22Rv1 (cell line): Measurements from ENCODE around the gene GCLC.

Experiments used
- CTCF ChIP-seq: fragments of 450-650 bp; IDR thresholded peaks from 2 replicates; pipeline ENCODE4 v1.5.1; 2017; ENCODE audit warnings: mild to moderate bottlenecking
- ZFX ChIP-seq: fragments of 450-650 bp; IDR thresholded peaks from 2 replicates; pipeline ENCODE4 v1.6.1; 2017; ENCODE audit warnings: antibody characterized with exemption, borderline replicate concordance

- TF ChIP-seq CTCF (no peak), ZFX (no peak)
These were observed 4.7 kb downstream of the GCLC start for GRCh38 chr6:53540129-53540692.
